T-helper 1 cell (primary cell): Measurements from ENCODE around the gene CAPS.

ENCODE experiments used
- DNase-seq, 5 donors: peaks; one replicate each; pipeline ENCODE4 v3.0.0-alpha.2; 2012 to 2020

CAPS gene

DNA sequence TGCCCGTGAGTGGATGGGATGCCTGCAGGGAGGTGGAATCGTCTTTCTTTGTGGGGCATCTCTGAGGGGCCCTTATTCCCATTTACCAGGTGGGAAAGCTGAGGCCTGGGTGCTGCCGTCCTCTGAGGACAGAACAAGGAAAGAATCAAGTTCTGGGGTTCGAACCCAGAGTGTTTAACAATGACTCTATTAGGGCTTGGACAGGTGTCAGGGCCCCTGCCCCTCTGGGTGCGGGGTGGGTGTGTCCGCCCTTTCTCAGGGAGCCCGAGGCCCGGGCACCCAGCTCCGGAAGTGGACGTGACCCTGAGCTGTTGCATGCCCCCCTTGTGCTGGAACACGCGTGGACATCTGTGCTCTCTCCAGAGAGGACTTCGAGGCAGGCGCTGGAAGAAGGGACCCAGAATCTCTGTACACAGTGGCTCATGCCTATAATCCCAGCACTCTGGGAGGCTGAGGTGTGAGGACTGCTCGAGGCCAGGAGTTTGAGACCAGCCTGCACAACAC is 21.2 kb upstream of the CAPS start:
- no peak for DNase-seq

DNA sequence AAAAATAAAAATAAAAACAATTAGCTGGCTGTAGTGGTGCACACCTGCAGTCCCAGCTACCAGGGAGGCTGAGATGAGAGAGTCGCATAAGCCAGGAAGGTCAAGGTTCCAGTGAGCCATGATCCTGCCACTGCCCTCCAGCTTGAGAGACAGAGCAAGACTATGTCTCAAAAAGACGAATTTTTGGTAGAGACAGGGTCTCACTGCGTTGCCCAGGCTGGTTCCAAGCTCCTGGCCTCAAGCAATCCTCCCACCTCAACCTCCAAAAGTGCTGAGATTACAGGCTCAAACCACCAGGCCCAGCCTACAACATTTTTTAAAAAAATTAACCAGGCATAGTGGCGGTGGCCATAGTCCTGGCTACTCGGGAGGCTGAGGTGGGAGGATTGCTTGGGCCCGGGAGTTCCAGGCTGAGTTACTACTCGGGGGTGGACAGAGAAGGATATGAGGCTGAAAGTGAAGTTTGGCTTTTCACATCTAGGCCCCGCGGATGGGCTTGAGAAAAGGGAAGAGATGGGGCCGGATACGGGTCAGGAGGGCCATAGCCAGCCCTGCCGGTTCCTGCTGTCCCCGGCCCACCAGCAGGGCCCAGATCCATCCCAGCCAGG is 20.7 kb upstream of the CAPS start:
- DNase-seq = no peak

DNA sequence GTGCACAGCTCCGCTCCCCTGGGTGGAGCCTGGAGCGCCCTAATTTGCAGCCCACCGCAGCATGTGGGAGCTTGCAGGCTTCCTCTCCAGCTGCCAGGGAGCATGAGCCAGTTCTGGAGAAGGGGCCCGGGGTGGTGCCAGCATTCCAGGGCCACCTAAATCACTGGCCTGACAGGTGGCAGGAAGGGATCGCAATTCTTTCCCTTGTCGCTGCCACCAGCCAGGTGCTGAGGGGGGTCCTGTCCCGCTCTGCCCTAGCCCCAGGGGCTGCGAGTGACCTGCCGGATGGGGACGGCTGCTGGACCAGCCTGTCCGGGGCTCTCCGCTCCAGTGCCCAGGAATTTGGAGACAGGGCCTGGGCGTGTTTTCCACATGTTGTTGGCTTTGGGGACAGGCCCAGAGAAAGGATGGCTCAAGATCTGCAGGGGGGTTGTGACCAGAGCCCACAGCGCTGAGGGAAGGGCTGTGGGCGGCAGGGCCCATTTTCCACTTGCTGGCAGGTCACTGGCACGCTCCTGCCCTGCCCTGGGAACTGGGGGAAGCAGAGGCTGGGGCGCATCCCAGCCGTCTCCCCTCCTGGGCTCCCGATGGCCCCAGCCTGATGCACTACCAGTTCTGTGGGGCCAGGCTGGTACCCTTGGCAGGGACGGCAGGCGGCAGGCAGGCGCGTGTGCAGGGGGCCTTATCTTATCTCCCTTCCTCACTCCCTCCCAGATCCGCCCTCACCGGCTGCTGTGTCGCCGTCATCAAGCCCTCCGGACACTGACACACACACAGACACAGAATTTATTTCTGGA is 19.9 kb upstream of the CAPS start:
- DNase-seq = no peak

DNA sequence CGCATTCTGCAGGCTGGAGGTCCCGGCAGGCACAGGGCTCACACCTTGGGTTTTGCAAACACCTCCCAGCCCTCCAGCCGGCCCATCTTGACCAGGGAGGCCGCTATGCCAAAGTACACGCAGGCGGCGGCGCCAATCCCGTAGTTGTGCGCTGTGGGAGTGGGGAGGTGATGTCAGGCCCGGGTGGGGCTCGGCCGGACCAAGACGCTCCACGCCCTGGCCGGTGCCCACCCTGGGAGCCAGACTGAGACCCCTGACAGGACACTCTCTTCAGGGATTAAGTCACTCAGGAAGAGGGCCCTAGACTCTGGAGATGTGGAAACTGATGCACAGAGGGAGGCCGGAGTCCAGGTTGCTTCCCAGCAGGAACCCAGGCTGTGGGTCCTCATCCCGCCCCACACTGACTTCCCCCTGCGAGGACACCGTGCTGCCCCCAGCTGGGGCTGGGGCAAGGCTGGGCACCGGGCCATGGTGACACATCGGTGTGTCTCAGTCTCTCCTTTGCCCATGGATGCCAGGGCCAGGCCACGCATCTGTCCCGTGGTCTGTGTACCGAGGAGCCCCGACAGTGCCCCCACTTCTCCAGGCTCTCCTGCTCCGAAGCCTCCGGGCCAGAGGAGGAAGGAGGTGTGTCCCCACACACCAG is 19.2 kb upstream of the CAPS start:
- no peak for DNase-seq

DNA sequence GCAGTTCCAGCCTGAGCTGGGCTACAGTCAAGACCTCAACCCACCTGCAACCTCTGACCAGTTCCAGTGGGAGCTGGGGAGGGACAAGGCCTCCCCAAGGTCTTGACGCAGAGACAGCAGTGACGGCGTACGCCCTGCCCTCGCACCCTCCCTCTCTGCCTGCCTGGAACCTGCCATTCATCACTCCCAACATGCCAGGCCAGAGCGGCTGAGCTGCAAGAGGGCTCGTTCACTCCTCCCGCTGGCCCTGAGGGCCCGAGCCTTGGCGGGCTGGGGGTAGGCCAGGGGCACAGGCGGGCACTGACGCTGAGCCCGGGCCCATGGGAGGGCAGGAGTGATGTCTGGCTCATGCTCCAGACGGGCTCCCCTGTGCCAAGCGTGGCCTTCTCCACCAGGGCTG is 18.6 kb upstream of the CAPS start:
- DNase-seq = no peak

DNA sequence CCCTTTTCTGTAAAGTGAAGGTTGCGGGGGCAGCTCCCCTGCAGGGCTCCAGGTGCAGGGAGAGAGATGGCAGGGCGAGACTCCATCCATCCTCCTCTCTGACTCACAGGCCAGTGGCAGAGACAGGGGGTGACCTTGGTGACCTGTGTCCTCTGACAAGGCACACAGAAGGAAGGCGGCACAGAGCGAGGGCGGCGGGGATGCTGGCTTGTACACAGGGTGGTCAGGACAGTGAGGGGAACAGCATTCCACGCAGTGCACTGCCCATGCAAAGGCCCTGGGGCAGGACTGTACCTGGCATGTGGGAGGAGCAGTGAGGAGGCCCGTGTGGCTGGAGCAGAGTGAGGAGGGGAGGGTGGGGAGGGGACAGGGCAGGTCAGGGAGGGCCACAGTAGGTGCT is 18.2 kb upstream of the CAPS start:
- DNase-seq = no peak

DNA sequence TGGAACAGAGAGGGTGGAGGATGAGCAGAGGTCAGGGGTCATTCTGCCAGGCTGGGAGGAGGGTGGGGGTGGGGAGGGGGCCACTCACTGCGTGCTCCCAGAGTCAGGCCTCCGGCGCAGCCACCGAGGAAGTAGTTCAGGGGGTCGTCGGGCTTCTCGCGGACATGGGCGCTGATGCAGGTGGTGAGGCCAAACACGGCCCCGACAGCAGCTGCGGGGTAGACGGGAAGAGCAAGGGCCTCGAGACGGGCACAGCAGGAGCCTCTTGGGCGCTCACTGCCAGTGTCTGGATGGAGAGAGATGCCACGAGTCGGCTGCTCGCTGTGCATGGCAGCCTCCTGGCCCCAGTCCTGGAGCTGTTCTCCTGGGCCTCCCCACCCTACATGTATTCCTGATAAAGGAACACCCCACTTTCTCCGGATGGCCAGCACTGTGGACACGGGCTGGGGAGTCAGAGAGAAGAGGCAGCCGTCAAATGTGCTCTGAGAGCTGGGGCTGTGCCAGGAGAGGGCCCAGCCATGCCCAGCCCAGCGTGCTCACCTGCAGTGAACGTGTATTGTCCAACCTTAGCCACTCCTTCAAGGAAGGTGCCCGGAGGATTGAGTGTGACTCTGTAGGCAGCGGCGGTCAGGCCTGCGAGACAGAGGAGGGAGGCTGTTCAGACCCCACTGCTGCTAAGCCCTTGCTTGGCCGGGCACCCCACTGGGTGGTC is 17.5 kb upstream of the CAPS start:
- DNase-seq = no peak

DNA sequence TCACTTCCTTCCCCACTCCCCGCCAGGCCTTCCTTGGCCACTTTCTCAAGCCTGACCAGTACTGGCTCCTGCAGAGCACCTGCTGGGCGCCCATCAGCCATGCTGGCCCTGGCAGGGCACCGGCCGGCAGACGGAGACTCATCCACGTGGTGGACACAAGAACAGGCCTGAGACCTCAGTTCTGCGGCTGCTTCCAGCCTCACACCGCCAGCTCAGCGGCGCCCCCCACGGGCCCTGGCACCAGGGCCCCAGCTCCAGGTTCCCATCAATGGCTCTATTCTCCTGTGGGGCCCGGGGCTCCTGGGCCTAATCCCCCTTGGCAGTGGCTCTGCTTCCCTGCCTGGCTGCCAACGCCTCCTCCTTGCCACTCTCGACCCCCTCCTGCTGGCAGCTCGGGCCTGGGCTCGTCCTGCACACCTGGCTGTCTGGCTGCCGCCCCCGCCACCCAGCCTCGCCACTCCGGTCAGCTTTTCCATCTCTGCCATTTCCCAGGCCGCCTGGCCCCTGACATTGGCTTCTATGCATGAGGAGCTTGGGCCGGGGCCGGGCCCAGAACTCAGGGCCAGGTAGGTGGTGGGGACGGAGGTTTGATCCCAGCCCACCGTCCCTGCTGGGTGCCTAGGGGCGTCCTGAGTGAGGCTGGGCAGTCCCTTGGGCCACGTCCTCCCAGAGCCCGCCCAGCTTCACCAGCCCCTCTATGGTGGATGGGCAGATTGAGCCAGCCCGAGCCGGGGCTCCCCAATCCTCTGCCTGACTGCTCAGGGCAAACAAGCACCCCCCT is 16.7 kb upstream of the CAPS start:
- no peak for DNase-seq

DNA sequence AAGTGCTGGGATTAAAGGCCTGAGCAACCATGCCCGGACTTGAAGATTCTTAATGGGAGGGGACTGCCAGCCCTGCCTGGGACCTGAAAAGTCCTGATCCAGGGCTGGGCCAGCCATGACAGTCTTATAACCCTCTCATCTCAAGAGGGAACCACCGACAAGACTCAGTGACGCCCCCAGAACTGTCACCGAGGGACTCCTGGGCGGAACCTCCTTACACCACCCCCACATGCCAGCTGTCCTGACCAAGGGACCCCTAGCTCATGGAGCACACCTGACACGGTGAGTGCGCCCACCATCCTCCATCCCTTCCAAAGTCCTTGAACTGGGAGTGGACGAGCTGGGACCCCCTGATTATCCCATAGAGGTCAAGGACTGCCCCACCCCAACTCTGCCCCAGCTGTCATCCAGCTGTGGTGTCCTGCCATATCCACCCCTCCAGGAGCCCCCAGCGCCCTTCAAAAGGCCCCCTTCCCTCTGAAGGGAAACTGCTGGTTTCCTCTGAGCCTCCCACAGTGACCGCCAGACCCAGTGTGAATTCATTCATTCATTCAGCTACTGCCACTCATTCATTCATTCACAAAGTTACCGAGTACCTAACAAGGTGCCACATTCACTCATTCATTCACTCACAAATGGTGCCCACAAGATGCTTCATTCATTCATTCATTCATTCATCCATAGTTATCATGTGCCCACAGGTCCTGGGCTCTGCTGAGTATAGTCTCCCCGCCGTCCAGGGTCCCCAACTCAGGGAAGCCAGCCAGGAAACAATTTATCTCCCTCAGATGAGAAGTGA is 14.1 kb upstream of the CAPS start:
- no peak for DNase-seq

DNA sequence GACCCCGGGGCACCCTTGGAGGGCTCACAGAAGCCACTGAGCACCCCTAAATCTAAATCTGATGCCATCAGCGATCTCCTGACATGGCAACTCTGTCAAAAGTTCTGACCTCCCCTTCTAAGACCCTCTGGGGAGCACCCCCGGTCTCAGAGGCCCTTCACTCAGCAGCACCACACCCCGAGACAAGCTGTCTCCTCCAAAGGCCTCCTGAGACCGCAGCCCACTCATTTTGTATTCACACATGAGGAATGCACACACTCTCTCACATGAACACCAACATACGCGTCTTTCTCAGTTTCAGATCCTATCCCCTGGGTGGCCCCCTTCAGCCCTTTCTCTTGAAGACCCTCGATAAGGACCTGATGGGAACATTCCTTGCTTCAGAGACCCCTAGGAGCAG is 13.1 kb upstream of the CAPS start:
- no peak for DNase-seq

DNA sequence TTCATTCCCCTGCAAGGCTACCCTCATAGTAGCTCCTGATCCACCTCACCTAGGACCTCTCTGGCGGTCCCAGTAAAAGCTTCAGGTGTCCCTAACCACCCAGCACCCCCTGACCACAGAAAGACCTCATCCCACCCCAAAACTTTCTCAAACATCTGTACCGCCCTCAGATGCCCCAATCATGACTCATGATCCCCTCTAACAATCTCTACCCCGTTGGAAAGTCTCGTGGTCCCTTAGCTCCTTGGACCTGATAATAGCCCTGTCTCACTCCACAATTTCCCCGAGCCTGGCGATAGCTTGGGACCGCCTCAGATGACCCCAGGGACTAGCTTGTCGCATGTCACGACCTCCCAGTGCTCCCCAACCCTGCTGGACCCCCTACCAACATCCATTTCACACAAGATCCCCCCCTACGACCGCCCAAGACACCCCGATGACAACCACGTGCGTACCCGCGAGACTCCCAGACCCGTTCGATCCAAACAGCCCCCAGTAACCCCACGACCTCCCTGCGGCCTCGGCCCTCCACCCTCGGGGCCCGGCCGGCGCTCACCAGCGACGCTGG is 10.9 kb upstream of the CAPS start:
- no peak for DNase-seq

DNA sequence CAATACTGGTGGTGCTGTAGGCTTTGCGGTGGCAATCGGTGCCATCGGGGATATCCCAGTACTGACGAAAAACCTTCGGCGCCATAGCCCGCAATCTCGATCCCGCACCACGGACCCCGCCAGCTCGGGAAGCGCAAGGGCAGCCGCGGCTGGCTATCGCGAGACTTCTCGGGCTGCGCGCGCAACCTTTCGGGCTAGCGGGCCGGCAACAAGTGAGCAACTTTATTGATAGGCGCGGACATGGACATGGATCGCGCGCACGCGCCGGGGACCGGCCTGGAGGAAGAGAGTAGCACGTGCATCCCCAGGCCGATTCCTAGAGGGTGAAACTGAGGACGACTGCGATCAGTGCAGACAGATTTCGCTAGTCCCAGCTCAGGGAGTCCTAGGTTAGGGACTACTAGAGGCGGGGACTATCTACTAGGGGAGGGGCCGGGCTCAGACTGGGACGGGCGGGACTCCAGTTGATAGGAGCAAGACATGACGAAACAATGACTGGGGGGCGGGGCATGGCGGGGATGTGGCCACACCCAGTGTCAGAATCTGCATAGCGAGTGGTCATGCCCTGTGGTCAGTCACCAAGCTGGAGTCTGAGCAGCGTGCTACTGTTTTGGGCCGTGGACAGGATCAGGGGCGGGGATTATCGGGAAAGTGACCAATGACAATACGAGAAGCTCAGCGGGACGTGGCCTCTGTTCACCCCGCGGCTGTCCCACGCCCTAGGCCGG is 10.3 kb upstream of the CAPS start, which contains the start of gene NDUFA11:
NDUFA11 (minus strand) TSS at position 167 of the 728 bp plus-strand sequence; CDS start at position 85, 82 bp downstream.
- peak; percentile 94 to 98 (median 96) for DNase-seq

DNA sequence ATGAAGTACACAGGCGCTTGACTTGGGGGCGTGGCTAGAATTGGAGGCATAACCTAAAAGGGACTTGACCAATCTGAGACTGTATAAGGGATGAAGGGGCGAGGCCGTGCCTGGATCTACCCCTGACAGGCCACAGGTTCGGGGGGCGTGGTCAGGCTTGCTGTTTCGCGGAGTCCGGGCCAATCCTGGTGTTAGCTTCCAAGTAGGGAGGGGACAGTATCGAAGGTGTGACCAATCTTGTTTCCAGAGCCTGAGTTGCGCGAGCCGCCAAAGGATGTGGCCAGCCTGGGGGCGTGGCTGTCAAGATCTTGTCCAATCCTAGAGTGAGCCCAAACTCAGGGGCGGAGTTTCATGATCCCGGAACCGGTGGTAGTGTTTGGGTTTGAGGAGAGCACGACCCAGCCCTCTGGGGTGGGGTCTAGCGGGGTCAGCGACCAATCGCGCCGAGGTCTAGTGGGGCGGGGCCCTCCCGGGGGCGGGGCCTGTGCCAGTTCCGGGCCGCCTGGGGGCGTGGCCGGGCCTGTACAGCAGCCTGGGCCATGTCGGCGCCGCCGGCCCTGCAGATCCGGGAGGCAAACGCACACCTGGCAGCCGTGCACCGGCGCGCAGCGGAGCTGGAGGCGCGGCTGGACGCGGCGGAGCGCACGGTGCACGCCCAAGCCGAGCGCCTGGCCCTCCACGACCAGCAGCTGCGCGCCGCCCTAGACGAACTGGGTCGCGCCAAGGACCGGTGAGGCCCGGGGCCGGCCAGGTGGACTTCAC is 9.5 kb upstream of the CAPS start, which contains the start of gene VMAC:
VMAC (plus strand) TSS at position 521 of the 762 bp plus-strand sequence; CDS start at position 540, 19 bp downstream.
- DNase-seq = peak; percentile 100

DNA sequence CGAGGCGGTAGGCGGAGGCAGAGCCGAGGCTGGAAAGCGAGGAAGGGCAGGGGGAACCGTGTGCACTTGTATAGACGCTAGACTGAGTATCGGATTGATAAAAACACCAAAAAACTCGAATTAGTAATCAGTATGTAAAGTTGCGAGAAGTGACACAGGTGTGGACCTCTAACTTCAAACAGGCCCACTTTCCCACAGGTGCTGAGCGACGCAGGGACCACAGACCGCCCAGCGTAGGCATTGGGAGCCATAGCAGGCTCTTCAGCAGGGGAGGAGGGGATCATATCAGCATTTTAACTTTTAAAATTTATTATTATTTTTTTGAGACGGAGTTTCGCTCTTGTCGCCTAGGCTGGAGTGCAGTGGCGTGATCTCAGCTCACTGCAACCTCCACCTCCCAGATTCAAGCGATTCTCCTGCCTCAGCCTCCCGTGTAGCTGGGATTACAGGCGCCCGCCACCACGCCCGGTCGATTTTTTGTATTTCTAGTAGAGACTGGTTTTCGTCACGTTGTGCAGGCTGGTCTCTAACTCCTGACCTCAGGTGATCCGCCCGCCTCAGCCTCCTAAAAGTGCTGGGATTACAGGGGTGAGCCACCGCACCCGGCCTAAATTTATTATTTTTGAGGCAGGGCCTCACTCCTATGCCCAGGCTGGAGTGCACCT is 8.8 kb upstream of the CAPS start:
- no peak for DNase-seq

DNA sequence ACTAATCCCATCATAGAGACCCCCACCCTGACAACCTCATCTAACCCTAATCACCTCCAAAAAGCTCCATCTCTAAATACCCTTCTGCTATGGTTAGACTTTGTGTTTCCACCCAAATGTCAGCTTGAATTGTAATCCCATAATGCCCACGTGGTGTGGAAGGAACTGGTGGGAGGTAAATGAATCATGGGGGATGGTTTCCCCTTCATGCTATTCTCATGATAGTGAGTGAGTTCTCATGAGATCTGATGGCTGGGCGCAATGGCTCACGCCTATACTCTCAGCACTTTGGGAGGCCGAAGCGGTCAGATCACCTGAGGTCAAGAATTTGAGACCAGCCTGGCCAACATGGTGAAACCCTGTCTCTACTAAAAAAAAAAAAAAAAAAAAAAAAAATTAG is 6.8 kb upstream of the CAPS start:
- no peak for DNase-seq

DNA sequence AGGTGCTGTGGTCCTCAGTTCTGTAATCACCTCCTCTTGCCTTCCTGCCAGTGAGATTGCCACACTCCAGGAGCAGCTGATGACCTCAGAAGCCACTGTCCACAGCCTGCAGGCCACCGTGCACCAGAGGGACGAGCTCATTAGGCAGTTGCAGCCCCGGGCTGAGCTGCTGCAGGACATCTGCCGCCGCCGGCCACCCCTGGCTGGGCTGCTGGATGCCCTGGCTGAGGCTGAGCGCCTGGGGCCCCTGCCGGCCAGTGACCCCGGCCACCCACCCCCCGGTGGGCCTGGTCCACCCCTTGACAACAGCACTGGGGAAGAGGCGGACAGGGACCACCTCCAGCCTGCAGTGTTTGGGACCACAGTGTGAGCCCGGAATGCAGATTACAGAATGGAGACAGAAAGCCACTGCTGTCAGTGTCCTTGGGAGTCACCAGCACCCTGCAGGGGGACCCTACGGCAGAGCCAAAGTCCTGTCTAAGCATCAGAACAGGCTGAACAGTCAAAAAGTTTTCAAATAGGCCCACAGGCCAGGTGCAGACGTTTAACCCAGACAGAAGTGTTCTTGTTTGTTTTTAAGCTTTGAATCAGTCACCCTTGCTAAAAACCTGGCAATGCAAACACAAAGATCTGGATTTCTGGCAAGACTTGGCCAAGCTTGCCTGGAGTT is 5.1 kb upstream of the CAPS start:
- DNase-seq = no peak

DNA sequence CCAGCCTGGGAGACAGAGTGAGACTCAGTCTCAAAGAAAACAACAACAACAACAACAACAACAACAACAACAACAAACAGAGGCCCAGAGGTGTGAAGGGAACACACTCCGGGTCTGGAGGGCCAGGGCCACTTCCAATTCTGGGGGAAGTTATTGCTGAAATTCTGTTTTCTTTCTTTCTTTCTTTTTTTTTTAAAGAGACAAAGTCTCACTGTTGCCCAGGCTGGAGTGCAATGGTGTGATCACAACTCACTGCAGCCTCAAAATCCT is 3.5 kb upstream of the CAPS start:
- DNase-seq = no peak

DNA sequence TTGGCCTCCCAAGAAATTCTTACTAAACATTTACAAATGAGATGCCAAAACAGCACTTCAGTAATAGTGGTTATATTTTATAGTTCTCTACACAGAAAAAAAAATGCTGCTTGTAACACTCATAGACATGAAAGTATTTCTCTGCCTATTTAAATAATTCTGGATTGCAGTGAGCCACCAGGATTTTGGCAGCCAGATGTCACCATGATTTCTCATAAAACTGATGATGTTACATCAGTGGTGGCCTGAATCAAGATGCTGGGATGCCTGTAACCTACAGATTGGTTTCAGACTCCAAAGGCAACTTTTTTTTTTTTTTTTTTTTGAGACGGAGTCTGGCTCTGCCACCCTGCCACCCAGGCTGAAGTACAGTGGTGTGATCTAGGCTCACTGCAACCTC is 2.7 kb upstream of the CAPS start:
- DNase-seq = no peak

DNA sequence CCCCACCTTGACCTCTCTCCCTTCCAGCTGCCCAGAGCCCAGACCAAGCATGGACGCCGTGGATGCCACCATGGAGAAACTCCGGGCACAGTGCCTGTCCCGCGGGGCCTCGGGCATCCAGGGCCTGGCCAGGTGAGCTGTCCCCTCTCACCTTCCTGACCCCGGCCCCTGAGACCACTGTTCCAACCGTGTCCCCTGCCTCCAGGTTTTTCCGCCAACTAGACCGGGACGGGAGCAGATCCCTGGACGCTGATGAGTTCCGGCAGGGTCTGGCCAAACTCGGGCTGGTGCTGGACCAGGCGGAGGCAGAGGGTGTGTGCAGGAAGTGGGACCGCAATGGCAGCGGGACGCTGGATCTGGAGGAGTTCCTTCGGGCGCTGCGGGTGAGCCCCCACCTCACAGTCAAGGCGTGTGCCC is 312 bp downstream of the CAPS start:
- no peak for DNase-seq
